SU-DHL-6 (cell line): ENCODE data around the gene ABCG2.

Experiments used
- H2AFZ ChIP-seq: fragments of 200-600 bp; sonication (generic); 2 replicates; pipeline ENCODE4 v1.6.1; 2014; ENCODE audit warnings: low read depth, mild to moderate bottlenecking, moderate library complexity, mixed read lengths, antibody characterized with exemption, low read length; ENCODE audit not compliant: severe bottlenecking
- H3F3A ChIP-seq: fragments of 200-600 bp; shearing (Covaris generic); 2 replicates; pipeline ENCODE4 v1.6.0; 2016; ENCODE audit warnings: antibody characterized with exemption, mild to moderate bottlenecking; ENCODE audit not compliant: insufficient read depth
- H3K27ac ChIP-seq: fragments of 200-600 bp; sonication (generic); 2 replicates; pipeline ENCODE4 v1.5.1; 2016; ENCODE audit warnings: low read depth, mild to moderate bottlenecking, low read length, moderate library complexity, mixed read lengths
- H3K27me3 ChIP-seq: fragments of 200-600 bp; sonication (generic), shearing (Covaris generic); 2 replicates; pipeline ENCODE4 v1.6.0; 2014; ENCODE audit warnings: mild to moderate bottlenecking, low read length
- H3K36me3 ChIP-seq: fragments of 200-600 bp; sonication (generic); 2 replicates; pipeline ENCODE4 v1.6.1; 2014; ENCODE audit warnings: mild to moderate bottlenecking, low read length, mixed read lengths
- H3K4me2 ChIP-seq: fragments of 300-600, 200-600 bp; shearing (Covaris generic), sonication (generic); 2 replicates; pipeline ENCODE4 v1.6.0; 2014; ENCODE audit warnings: low read length, low read depth, mild to moderate bottlenecking; ENCODE audit not compliant: poor library complexity, severe bottlenecking
- H3K4me3 ChIP-seq: fragments of 200-600 bp; sonication (generic); 2 replicates; pipeline ENCODE4 v1.5.1; 2014; ENCODE audit warnings: antibody characterized with exemption, low read length, mild to moderate bottlenecking, mixed read lengths; ENCODE audit not compliant: insufficient read depth, poor library complexity, severe bottlenecking
- H3K79me2 ChIP-seq: fragments of 200-600 bp; sonication (generic); 2 replicates; pipeline ENCODE4 v1.6.1; 2014; ENCODE audit warnings: mild to moderate bottlenecking, low read length, moderate library complexity; ENCODE audit not compliant: insufficient read depth
- H3K9ac ChIP-seq: fragments of 200-600 bp; sonication (generic); 2 replicates; pipeline ENCODE4 v1.7.0; 2014; ENCODE audit warnings: mild to moderate bottlenecking, low read length
- H3K9me2 ChIP-seq: fragments of 200-600 bp; sonication (generic); replicated peaks from 2 replicates; pipeline ENCODE4 v1.6.1; 2014; ENCODE audit warnings: low read length; ENCODE audit not compliant: insufficient read depth
- H3K9me3 ChIP-seq: fragments of 200-600 bp; sonication (generic); 2 replicates; pipeline ENCODE4 v1.6.1; 2014; ENCODE audit warnings: low read length, mixed read lengths; ENCODE audit not compliant: insufficient read depth
- H4K20me1 ChIP-seq: fragments of 200-600 bp; sonication (generic); 2 replicates; pipeline ENCODE4 v1.6.1; 2014; ENCODE audit warnings: low read depth, mild to moderate bottlenecking, antibody characterized with exemption, low read length, moderate library complexity, mixed read lengths
- CTCF ChIP-seq: fragments of 200-600 bp; sonication (generic); IDR thresholded peaks from one replicate; pipeline ENCODE4 v1.5.1; 2017; ENCODE audit warnings: antibody characterized with exemption, mild to moderate bottlenecking, low read length, moderate library complexity; ENCODE audit not compliant: insufficient read depth, poor library complexity, severe bottlenecking
- EZH2phosphoT487 ChIP-seq: fragments of 200-600 bp; sonication (generic), shearing (Covaris generic); conservative IDR thresholded peaks from 2 replicates; pipeline ENCODE4 v1.6.1; 2018; ENCODE audit warnings: mild to moderate bottlenecking, antibody characterized with exemption, low read length, moderate library complexity, mixed read lengths

The ABCG2 gene

GRCh38 chr4:88058295-88058694 lies 100.1 kb downstream of the ABCG2 start:
- no peaks in the 10 kb centered on the region for H3F3A ChIP-seq
- H3K9ac ChIP-seq: no peak overlapping the region
- no peak overlapping the region for H3K27ac ChIP-seq
- H2AFZ ChIP-seq: no peak overlapping the region
- H3K4me2 ChIP-seq: no peak overlapping the region
- no peaks in the 10 kb centered on the region for H4K20me1 ChIP-seq
- TF ChIP-seq CTCF (no peak), EZH2phosphoT487 (no peak)
- H3K9me2 ChIP-seq: no peaks in the 10 kb centered on the region
- no peaks in the 10 kb centered on the region for H3K9me3 ChIP-seq
- H3K36me3 ChIP-seq: no peaks in the 10 kb centered on the region
- no peak overlapping the region for H3K4me3 ChIP-seq
- no peaks in the 10 kb centered on the region for H3K79me2 ChIP-seq
- no peaks in the 10 kb centered on the region for H3K27me3 ChIP-seq

- H3K4me2 ChIP-seq: no peak overlapping the region
- H3K4me3 ChIP-seq: no peak overlapping the region
- H4K20me1 ChIP-seq: no peaks in the 10 kb centered on the region
- no peaks in the 10 kb centered on the region for H3K27me3 ChIP-seq
- H3K36me3 ChIP-seq: no peaks in the 10 kb centered on the region
- no peaks in the 10 kb centered on the region for H3K9me3 ChIP-seq
- no peak overlapping the region for H3K27ac ChIP-seq
- no peak overlapping the region for H3K9ac ChIP-seq
- H3K79me2 ChIP-seq: no peaks in the 10 kb centered on the region
- no peaks in the 10 kb centered on the region for H3F3A ChIP-seq
- no peak for TF ChIP-seq EZH2phosphoT487
- TF ChIP-seq CTCF: no peak
- no peak overlapping the region for H2AFZ ChIP-seq
- no peaks in the 10 kb centered on the region for H3K9me2 ChIP-seq
These were observed 103.5 kb downstream of the ABCG2 start for GRCh38 chr4:88054901-88055300.

GRCh38 chr4:88054229-88054628 lies 104.2 kb downstream of the ABCG2 start:
- no peak overlapping the region for H3K4me3 ChIP-seq
- no peaks in the 10 kb centered on the region for H3K9me3 ChIP-seq
- H3K36me3 ChIP-seq: no peaks in the 10 kb centered on the region
- no peak overlapping the region for H3K9ac ChIP-seq
- no peaks in the 10 kb centered on the region for H3K79me2 ChIP-seq
- H3K27me3 ChIP-seq: no peaks in the 10 kb centered on the region
- H3K9me2 ChIP-seq: no peaks in the 10 kb centered on the region
- H3K4me2 ChIP-seq: no peak overlapping the region
- H2AFZ ChIP-seq: no peak overlapping the region
- TF ChIP-seq EZH2phosphoT487: no peak
- TF ChIP-seq CTCF: no peak
- no peak overlapping the region for H3K27ac ChIP-seq
- H3F3A ChIP-seq: no peaks in the 10 kb centered on the region
- no peaks in the 10 kb centered on the region for H4K20me1 ChIP-seq
